HG03095 (cell line): ENCODE results near the gene LPIN2.
"Not testable (repeated sequence)": the region's sequence is repeated elsewhere in the genome, so short reads cannot be mapped to it uniquely, and the experiment has no call there.

Experiments used
- ATAC-seq: cut with Tn5 transposase; IDR thresholded peaks from one replicate; pipeline ENCODE4 v1.9.1; 2021; ENCODE audit warnings: moderate library complexity; ENCODE audit not compliant: unreplicated experiment

Gene LPIN2

GRCh38 chr18:3044931-3045698 lies 32.2 kb upstream of the LPIN2 start:
- ATAC-seq = no peak

DNA sequence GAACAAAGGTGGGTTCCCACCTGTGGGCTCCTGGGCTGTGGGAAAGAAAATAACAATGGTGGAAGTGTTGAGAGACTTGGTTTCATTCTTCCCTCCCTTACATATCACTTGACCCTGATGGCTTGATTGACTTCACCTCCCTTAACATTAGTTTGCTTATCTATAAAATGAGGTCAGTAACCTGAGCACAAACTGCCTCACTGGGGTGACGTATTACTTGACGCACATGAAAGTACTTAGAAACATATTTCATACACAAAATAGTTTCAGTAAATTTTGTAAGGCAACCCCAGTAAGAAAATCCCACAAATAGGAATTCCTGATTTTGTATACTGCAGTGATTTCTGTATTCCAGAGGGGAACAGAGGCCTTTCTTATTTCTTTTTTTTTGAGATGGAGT lies 29.4 kb upstream of the LPIN2 start:
- ATAC-seq = no peak

DNA sequence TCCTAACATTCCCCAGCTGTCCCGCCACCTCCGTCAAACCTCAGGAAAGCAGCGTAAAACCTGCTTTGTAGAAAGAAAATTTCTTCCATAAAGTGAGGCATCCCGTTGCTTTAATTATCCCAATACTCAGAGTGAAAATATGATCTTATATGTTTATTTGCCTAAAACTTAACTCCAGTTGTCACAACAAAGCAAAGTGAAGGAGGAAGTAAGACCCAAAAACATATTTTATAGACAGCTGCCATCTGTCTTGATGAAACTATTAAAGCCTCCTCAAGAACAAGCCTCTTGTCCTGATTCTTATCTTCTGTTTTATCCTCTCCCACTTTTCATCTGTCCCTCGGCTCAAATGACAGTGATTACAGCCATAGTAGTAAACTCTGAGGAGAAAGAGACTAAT lies 28.9 kb upstream of the LPIN2 start:
- ATAC-seq = no peak

DNA sequence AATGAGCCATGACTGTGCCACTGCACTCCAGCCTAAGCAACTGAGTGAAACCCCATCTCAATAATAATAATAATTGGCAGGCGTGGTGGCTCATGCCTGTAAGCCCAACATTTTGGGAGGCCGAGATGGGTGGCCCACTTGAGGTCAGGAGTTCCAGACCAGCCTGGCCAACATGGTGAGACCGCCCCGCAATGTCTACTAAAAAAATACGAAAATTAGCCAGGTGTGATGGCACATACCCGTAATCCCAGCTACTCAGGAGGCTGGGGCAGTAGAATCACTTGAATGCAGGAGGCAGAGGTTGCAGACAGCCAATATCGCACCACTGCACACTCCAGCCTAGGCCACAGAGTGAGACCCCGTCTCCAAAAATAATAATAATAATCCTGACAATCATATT lies 27.9 kb upstream of the LPIN2 start:
- ATAC-seq = no peak

DNA sequence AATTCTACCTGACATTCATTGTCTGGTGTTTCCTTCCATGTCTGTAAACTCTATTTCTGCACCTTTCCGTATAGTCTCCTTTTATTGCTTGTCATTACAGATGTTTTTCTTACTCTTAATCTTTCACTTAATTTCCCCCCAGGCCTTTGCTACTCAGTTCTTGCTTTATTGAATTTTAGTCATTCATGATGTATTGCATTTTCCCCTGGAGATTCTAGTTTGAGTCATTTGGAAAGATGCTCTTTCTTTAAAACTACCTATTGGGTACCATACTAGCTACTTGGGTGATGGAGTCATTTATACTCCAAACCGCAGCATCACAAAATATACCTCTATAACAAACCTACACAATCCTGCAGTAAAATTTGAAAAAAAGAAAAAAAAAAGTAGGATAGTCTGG lies 27.2 kb upstream of the LPIN2 start:
- no peak for ATAC-seq

GRCh38 chr18:3037423-3037915 lies 24.5 kb upstream of the LPIN2 start:
- peak; percentile 100 for ATAC-seq

DNA sequence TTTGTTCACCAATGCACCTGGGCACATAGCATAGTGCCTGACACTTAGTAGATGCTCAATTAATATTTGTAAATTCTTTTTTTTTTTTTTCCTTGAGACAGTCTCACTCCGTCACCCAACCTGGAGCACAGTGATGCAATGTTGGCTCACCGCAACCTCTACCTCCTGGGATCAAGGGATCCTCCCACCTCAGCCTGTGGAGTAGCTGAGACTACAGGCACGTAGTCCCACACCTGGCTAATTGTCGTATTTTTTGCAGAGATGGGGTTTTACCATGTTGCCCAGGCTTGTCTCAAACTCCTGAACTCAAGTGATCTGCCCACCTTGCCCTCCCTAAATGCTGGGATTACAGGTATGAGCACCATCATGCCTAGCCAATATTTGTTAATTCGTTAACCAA lies 23.2 kb upstream of the LPIN2 start:
- no peak for ATAC-seq

DNA sequence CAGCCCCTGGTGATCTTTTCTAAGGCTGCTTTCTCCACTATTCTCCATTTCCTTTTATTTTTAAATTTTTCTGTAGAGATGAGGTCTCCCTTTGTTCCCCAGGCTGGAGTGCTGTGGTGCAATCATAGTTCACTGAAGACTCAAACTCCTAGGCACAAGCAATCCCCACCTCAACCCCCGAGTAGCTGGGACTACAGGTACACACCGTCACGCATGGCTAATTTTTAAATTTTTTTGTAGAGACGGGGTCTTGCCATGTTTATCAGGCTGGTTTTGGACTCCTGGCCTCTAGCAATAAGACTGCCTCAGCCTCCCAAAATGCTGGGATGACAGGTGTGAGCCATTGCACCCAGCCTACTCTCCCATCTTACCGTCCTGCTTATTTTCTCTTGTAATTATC lies 22.7 kb upstream of the LPIN2 start:
- no peak for ATAC-seq

- ATAC-seq = no peak
Measured at GRCh38 chr18:3032721-3033120, 19.8 kb upstream of the LPIN2 start.

GRCh38 chr18:3029215-3029952 lies 16.4 kb upstream of the LPIN2 start:
- no peak for ATAC-seq

DNA sequence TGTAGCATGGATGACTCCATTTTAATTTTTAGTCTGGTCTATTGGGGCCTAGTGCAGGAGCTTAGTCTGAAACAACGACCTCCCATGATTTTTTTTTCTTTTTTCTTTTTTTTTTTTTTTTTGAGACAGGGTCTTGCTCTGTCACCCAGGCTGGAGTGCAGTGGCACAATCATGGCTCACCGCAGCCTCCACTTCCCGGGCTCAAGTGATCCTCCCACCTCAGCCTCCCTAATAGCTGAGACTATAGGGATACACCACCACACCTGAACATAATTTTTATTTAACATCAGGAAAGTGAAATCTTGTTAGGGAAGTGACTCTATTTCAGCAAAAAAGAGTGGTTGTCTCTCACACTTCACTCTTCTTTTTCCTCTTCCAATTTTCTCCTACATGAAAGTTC lies 15.2 kb upstream of the LPIN2 start:
- not testable (repeated sequence) for ATAC-seq

GRCh38 chr18:3027370-3027891 lies 14.5 kb upstream of the LPIN2 start:
- ATAC-seq = no peak

GRCh38 chr18:3025544-3025943 lies 12.6 kb upstream of the LPIN2 start:
- no peak for ATAC-seq

GRCh38 chr18:3023603-3024002 lies 10.7 kb upstream of the LPIN2 start:
- ATAC-seq = not testable (repeated sequence)

DNA sequence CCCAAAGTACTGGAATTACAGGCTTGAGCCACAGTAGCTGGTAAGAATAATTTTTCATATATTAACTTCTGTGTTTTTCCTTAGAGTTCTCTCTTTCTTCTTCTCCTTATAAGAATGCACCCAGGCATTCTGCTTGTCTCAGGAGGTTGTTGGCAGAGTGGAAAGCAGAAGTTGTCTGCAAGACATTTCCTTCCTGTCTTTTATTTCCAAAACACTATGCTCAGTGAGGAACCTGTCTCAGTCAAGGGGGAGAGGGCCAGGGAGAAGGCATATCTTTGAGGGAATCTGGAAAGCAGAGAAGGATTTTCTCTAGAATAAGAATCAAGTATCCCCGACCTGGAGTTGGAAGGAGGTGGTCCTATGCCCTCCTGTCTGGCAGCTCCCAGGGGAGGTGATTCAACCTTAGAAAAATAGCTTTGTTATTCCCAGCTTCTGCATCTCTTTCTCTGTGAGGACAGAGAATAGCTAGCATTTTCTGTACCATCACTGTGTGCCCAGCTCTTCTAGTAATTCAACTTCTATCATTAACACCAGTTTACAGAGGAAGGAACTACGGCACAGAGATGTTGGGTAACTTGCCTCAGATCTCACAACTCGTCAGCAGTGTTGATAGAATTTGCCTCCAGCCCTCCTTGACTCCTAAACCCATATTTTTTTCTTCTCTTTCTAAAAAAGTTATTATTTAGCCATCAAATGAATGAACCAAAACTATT lies 3.8 kb upstream of the LPIN2 start:
- no peak for ATAC-seq

- no peak for ATAC-seq
Measured at GRCh38 chr18:3015851-3016250, 2.9 kb upstream of the LPIN2 start.

GRCh38 chr18:3015204-3015592 lies 2.3 kb upstream of the LPIN2 start:
- no peak for ATAC-seq

GRCh38 chr18:3014503-3015203 lies 1.7 kb upstream of the LPIN2 start:
- ATAC-seq = no peak

- peak; percentile 12 for ATAC-seq
Measured at GRCh38 chr18:3012136-3013023, 564 bp downstream of the LPIN2 start.

DNA sequence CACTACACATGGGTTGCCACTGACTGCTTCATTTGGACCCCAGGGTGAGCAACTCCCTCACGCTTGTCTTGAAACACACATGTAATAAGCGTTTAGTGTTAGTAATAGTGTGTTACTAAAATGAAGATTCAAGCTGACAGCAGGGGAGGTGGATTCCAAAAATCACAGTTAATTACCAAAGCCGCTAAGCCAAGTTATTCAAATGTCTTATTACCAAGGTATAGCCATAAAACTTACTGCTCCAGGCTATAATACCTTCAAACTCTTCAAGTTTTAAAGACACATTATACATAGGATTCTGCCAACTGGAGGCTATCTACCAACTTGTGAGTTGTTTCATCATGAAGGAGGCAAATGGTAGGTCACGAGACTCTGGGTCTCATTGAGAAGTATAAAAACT lies 2.9 kb downstream of the LPIN2 start:
- no peak for ATAC-seq
